DOHH2 (cell line): ENCODE results near the gene DHX16.
A peak's percentile ranks its signal among the peaks of the same experiment; 100 is the strongest.

Source experiments
- H3F3A ChIP-seq: fragments of 200-600 bp; sonication (generic), shearing (Covaris generic); 2 replicates; pipeline ENCODE4 v1.6.0; 2016; ENCODE audit warnings: antibody characterized with exemption, mild to moderate bottlenecking; ENCODE audit not compliant: control insufficient read depth, insufficient read depth
- H3K27ac ChIP-seq: fragments of 200-600 bp; sonication (generic); 2 replicates; pipeline ENCODE4 v1.5.1; 2014; ENCODE audit warnings: low read depth, mild to moderate bottlenecking, low read length, moderate library complexity
- H3K27me3 ChIP-seq: fragments of 200-600 bp; sonication (generic); 2 replicates; pipeline ENCODE4 v1.6.1; 2014; ENCODE audit warnings: mild to moderate bottlenecking, low read length, mixed read lengths; ENCODE audit not compliant: control insufficient read depth
- H3K36me3 ChIP-seq: fragments of 200-600 bp; sonication (generic); 2 replicates; pipeline ENCODE4 v1.6.1; 2014; ENCODE audit warnings: mild to moderate bottlenecking, low read length, moderate library complexity, mixed read lengths; ENCODE audit not compliant: control insufficient read depth
- H3K4me1 ChIP-seq: fragments of 200-600 bp; sonication (generic); 2 replicates; pipeline ENCODE4 v1.6.1; 2014; ENCODE audit warnings: mild to moderate bottlenecking, low read length, mixed read lengths; ENCODE audit not compliant: control insufficient read depth
- H3K4me2 ChIP-seq: fragments of 200-600 bp; sonication (generic); 2 replicates; pipeline ENCODE4 v1.6.0; 2014; ENCODE audit warnings: mild to moderate bottlenecking, low read length, moderate library complexity
- H3K4me3 ChIP-seq: fragments of 200-600 bp; sonication (generic); 2 replicates; pipeline ENCODE4 v1.5.1; 2014; ENCODE audit warnings: mild to moderate bottlenecking, low read length, mixed read lengths
- H3K79me2 ChIP-seq: fragments of 200-600 bp; sonication (generic); 2 replicates; pipeline ENCODE4 v1.6.1; 2014; ENCODE audit warnings: mild to moderate bottlenecking, low read length, mixed read lengths; ENCODE audit not compliant: control insufficient read depth
- H3K9me2 ChIP-seq: fragments of 200-600 bp; sonication (generic); replicated peaks from 2 replicates; pipeline ENCODE4 v1.6.1; 2014; ENCODE audit warnings: mild to moderate bottlenecking, low read length, mixed read lengths; ENCODE audit not compliant: control insufficient read depth
- H3K9me3 ChIP-seq: fragments of 200-600 bp; sonication (generic); 2 replicates; pipeline ENCODE4 v1.6.1; 2014; ENCODE audit warnings: antibody characterized with exemption, low read length, mixed read lengths; ENCODE audit not compliant: control insufficient read depth, insufficient read depth
- H4K20me1 ChIP-seq: fragments of 200-600 bp; sonication (generic); 2 replicates; pipeline ENCODE4 v1.6.0; 2014; ENCODE audit warnings: low read depth, mild to moderate bottlenecking, antibody characterized with exemption, low read length, moderate library complexity; ENCODE audit not compliant: control insufficient read depth, insufficient read depth
- EZH2phosphoT487 ChIP-seq: fragments of 200-600 bp; sonication (generic); IDR thresholded peaks from 2 replicates; pipeline ENCODE4 v1.6.1; 2017; ENCODE audit warnings: borderline replicate concordance, mild to moderate bottlenecking, antibody characterized with exemption, low read length, moderate library complexity, mixed read lengths
- TF ChIP-seq, protein P1 (sequence below): fragments of 200-600 bp; sonication (generic); IDR thresholded peaks from one replicate; pipeline ENCODE4 v1.5.1; 2014; ENCODE audit warnings: antibody characterized with exemption, mild to moderate bottlenecking, low read depth, low read length; ENCODE audit not compliant: poor library complexity, severe bottlenecking

Gene DHX16

DNA sequence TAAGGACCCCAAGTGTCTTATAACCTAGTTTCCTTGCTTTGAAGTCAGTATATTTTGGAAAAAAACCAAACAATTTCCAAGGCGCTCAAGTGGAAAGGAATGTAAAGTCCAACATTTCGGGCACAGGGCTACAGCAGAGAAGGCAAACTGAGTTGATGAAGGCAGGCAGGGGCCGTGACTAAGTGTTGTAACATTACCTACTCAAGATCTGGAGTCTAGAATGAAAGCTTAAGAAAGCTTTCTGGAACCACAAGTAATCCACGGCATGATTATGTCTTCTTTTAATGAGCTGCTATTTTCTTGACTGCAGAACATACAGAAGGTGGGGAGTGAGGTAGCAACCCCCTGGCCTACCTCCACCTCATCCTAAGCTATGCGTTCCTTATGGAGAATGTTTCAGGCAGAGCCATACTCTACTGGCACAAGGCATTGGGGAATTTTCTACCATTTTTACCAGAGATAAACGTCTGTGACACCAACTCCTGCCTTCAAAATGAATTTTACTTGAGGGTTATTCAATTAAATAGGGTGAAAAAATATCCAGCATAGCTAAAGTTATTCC lies 60.0 kb downstream of the DHX16 start:
- no peaks in the 10 kb centered on the region for H3K9me3 ChIP-seq
- no peak overlapping the region for H3K4me3 ChIP-seq
- no peak overlapping the region for H3K27ac ChIP-seq
- peaks cover 36% of the 10 kb centered on the region for H3F3A ChIP-seq
- H4K20me1 ChIP-seq, result peaks cover 26% of the 10 kb centered on the region
- H3K9me2 ChIP-seq, result no peaks in the 10 kb centered on the region
- TF ChIP-seq, protein P1, sequence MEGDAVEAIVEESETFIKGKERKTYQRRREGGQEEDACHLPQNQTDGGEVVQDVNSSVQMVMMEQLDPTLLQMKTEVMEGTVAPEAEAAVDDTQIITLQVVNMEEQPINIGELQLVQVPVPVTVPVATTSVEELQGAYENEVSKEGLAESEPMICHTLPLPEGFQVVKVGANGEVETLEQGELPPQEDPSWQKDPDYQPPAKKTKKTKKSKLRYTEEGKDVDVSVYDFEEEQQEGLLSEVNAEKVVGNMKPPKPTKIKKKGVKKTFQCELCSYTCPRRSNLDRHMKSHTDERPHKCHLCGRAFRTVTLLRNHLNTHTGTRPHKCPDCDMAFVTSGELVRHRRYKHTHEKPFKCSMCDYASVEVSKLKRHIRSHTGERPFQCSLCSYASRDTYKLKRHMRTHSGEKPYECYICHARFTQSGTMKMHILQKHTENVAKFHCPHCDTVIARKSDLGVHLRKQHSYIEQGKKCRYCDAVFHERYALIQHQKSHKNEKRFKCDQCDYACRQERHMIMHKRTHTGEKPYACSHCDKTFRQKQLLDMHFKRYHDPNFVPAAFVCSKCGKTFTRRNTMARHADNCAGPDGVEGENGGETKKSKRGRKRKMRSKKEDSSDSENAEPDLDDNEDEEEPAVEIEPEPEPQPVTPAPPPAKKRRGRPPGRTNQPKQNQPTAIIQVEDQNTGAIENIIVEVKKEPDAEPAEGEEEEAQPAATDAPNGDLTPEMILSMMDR, result no peak
- H3K4me1 ChIP-seq, result peaks cover 29% of the 10 kb centered on the region
- H3K4me2 ChIP-seq, result peak overlapping the region; percentile 96
- peaks cover 76% of the 10 kb centered on the region for H3K79me2 ChIP-seq
- H3K27me3 ChIP-seq, result no peaks in the 10 kb centered on the region
- H3K36me3 ChIP-seq, result peaks cover 87% of the 10 kb centered on the region

DNA sequence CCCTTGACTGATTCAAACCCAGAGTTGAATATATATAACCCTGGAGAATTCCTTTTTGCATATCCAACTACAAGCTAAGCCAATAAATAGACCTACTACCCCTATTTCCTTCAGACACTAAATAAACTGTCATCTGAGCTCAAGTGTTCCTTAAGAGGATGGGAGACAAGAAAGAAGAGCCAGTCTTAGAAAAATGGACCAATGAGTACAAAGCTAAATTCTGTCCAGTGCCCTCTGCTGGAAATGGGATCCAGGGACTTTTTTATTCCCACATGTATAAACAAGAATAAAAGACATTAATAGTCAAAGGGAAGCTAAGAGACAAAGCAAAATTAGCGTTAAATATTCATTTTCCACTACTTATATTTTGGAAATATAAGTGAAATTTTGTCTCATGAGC lies 60.6 kb downstream of the DHX16 start:
- Histone ChIP-seq H3F3A (peaks cover 41% of the 10 kb centered on the region), H3K9me3 (no peaks in the 10 kb centered on the region), H3K4me1 (peaks cover 29% of the 10 kb centered on the region), H3K4me3 (no peak overlapping the region), H3K4me2 (peak overlapping the region; percentile 96; the same call in 1 of the 2 replicates), H3K27ac (no peak overlapping the region), H3K27me3 (no peaks in the 10 kb centered on the region), H3K9me2 (no peaks in the 10 kb centered on the region), H3K79me2 (peaks cover 74% of the 10 kb centered on the region), H4K20me1 (peaks cover 26% of the 10 kb centered on the region), H3K36me3 (peaks cover 92% of the 10 kb centered on the region)
- TF ChIP-seq, protein P1, result peak; percentile 44
- no peak for TF ChIP-seq EZH2phosphoT487

DNA sequence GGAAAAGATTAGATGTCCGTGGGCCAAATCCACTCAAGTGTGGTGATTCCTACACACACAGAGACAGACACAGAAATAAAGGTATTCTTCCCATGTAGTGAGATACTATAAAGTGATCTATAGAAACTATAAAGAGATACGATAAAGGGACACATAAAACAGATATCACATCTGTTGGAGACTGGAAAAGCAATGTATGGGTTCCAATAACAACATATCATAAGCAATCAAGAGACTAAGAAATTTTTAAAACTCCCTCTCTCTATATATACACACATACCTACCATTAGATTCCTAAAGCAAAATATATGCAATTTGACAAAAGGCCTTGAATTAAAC lies 61.0 kb downstream of the DHX16 start:
- Histone ChIP-seq H3K36me3 (peaks cover 93% of the 10 kb centered on the region), H4K20me1 (peaks cover 25% of the 10 kb centered on the region)
- no peak for TF ChIP-seq EZH2phosphoT487
- TF ChIP-seq, protein P1, result no peak

More for the DNA sequence above, 61.0 kb downstream of the DHX16 start:
- Histone ChIP-seq H3K4me2 (0 out of 2 replicates have a peak overlapping the region, but pooled peaks have one; percentile 96), H3K4me3 (no peak overlapping the region), H3K27me3 (no peaks in the 10 kb centered on the region), H3K27ac (no peak overlapping the region), H3K9me3 (no peaks in the 10 kb centered on the region), H3F3A (peaks cover 43% of the 10 kb centered on the region), H3K9me2 (no peaks in the 10 kb centered on the region), H3K4me1 (peaks cover 29% of the 10 kb centered on the region), H3K79me2 (peaks cover 71% of the 10 kb centered on the region)
